ENCODE data around the gene SLU7. TPM values are rescaled to one million over a fixed set of nuclear protein-coding genes. Genes with fewer than 3 reads are reported as not detected.

Gene SLU7
- 34.7 TPM for polyA plus RNA-seq (2013, experiment 1 of 2)
- 36.7 TPM for polyA plus RNA-seq (2013, experiment 2 of 2)

- WGBS, 2 donors (ENCODE audit: extremely low coverage in 2 of 2, insufficient read length in 2 of 2, insufficient replicate concordance in 1 of 2): no CpG with 5 or more reads among the region's 48 CpGs
- no peak within 1 kb of the TSS for H3K23ac ChIP-seq (ENCODE audit: low read depth, low read length, poor library complexity)
These were observed at the start of gene SLU7 for GRCh38 chr5:160418561-160419457. Gene SLU7 (minus strand): TSS chr5:160419081. CDS start chr5:160415294, 3,787 bp downstream.

GRCh38 chr5:160468363-160468975 lies 49.6 kb upstream of the SLU7 start:
- no CpG with 5 or more reads among the region's 3 CpGs for WGBS, 2 donors (ENCODE audit: extremely low coverage in 2 of 2, insufficient read length in 2 of 2, insufficient replicate concordance in 1 of 2)

More at GRCh38 chr5:160418561-160419457, at the start of gene SLU7:
- H4K8ac ChIP-seq (ENCODE audit: low read depth, low read length): no peak within 1 kb of the TSS
- no peak within 1 kb of the TSS for H2BK5ac ChIP-seq (ENCODE audit: low read length)
- peak within 1 kb of the TSS; percentile 91 for H3K9ac ChIP-seq (ENCODE audit: low read depth, low read length, poor library complexity)
- H4K91ac ChIP-seq (ENCODE audit: low read depth, low read length, poor library complexity): no peak within 1 kb of the TSS
- H3K4me3 ChIP-seq (ENCODE audit: low read length in 2 of 2): peak within 1 kb of the TSS; percentile 58 to 93
- H3K9me3 ChIP-seq (replicated peaks in 1 of 2; ENCODE audit: control insufficient read depth in 2 of 2, insufficient read depth in 1 of 2, low read depth in 1 of 2, low read length in 2 of 2): no peaks in the 10 kb centered on the region
- H3K4ac ChIP-seq (ENCODE audit: low read length): no peak within 1 kb of the TSS
- no peak within 1 kb of the TSS for H3K14ac ChIP-seq (ENCODE audit: low read length)
- no peak within 1 kb of the TSS for H2AK5ac ChIP-seq (ENCODE audit: low read depth, low read length)
- H3K4me1 ChIP-seq (ENCODE audit: control insufficient read depth in 2 of 2, insufficient read depth in 1 of 2, low read depth in 1 of 2, low read length in 2 of 2): peaks cover 12 to 25% of the 10 kb centered on the region in 2 donors
- no peaks in the 10 kb centered on the region for H3K27me3 ChIP-seq (ENCODE audit: control insufficient read depth in 3 of 3, insufficient read depth in 3 of 3, low read depth in 1 of 3, low read length in 3 of 3)
- H3K18ac ChIP-seq (ENCODE audit: low read length): peak within 1 kb of the TSS; percentile 15
- H2AFZ ChIP-seq (ENCODE audit: low read length): peak within 1 kb of the TSS; percentile 86
- H3K27ac ChIP-seq (replicated peaks; ENCODE audit: low read length): peak within 1 kb of the TSS; percentile 76
- peak; percentile 86 for DNase-seq (ENCODE audit: low spot score)
- H3K4me2 ChIP-seq (ENCODE audit: insufficient read depth, low read length, poor library complexity, severe bottlenecking): peak within 1 kb of the TSS; percentile 64
- no peak within 1 kb of the TSS for H2BK120ac ChIP-seq (ENCODE audit: low read depth, low read length)
- H2BK15ac ChIP-seq (ENCODE audit: low read length): no peak within 1 kb of the TSS
- H3K79me1 ChIP-seq (ENCODE audit: low read depth, low read length): peaks cover 7% of the 10 kb centered on the region
- no peak within 1 kb of the TSS for H2BK12ac ChIP-seq (ENCODE audit: low read length)
- H3K36me3 ChIP-seq (replicated peaks in 1 of 2; ENCODE audit: control insufficient read depth in 2 of 2, insufficient read depth in 2 of 2, low read length in 2 of 2): peaks cover 5 to 29% of the 10 kb centered on the region in 2 donors

GRCh38 chr5:160467555-160468362 lies 48.9 kb upstream of the SLU7 start:
- no peak overlapping the region for H2BK5ac ChIP-seq (ENCODE audit: low read length)
- H3K27me3 ChIP-seq (ENCODE audit: control insufficient read depth in 3 of 3, insufficient read depth in 3 of 3, low read depth in 1 of 3, low read length in 3 of 3): peaks cover 0 to 2% (median 0%) of the 10 kb centered on the region in 3 experiments
- no peak overlapping the region for H2BK15ac ChIP-seq (ENCODE audit: low read length)
- no CpG with 5 or more reads among the region's 29 CpGs for WGBS, 2 donors (ENCODE audit: extremely low coverage in 2 of 2, insufficient read length in 2 of 2, insufficient replicate concordance in 1 of 2)
- H2BK12ac ChIP-seq (ENCODE audit: low read length): no peak overlapping the region
- DNase-seq (ENCODE audit: low spot score): no peak
- H3K79me1 ChIP-seq (ENCODE audit: low read depth, low read length): no peaks in the 10 kb centered on the region
- no peaks in the 10 kb centered on the region for H3K4me1 ChIP-seq (ENCODE audit: control insufficient read depth in 2 of 2, insufficient read depth in 1 of 2, low read depth in 1 of 2, low read length in 2 of 2)
- no peak overlapping the region for H3K27ac ChIP-seq (replicated peaks; ENCODE audit: low read length)
- no peak overlapping the region for H3K14ac ChIP-seq (ENCODE audit: low read length)
- H3K18ac ChIP-seq (ENCODE audit: low read length): peak overlapping the region; percentile 68
- H4K91ac ChIP-seq (ENCODE audit: low read depth, low read length, poor library complexity): no peak overlapping the region
- no peak overlapping the region for H3K23ac ChIP-seq (ENCODE audit: low read depth, low read length, poor library complexity)
- no peak overlapping the region for H3K9ac ChIP-seq (ENCODE audit: low read depth, low read length, poor library complexity)
- no peak overlapping the region for H4K8ac ChIP-seq (ENCODE audit: low read depth, low read length)
- H3K9me3 ChIP-seq (replicated peaks in 1 of 2; ENCODE audit: control insufficient read depth in 2 of 2, insufficient read depth in 1 of 2, low read depth in 1 of 2, low read length in 2 of 2): no peaks in the 10 kb centered on the region
- H2BK120ac ChIP-seq (ENCODE audit: low read depth, low read length): no peak overlapping the region
- H3K4ac ChIP-seq (ENCODE audit: low read length): no peak overlapping the region
- peak overlapping the region; percentile 13 for H2AK5ac ChIP-seq (ENCODE audit: low read depth, low read length)
- no peaks in the 10 kb centered on the region for H3K36me3 ChIP-seq (replicated peaks in 1 of 2; ENCODE audit: control insufficient read depth in 2 of 2, insufficient read depth in 2 of 2, low read length in 2 of 2)
- no peak overlapping the region for H3K4me2 ChIP-seq (ENCODE audit: insufficient read depth, low read length, poor library complexity, severe bottlenecking)
- no peak overlapping the region for H3K4me3 ChIP-seq (ENCODE audit: low read length in 2 of 2)
- no peak overlapping the region for H2AFZ ChIP-seq (ENCODE audit: low read length)

More at GRCh38 chr5:160468363-160468975, 49.6 kb upstream of the SLU7 start:
- no peak overlapping the region for H3K4me2 ChIP-seq (ENCODE audit: insufficient read depth, low read length, poor library complexity, severe bottlenecking)
- H3K27ac ChIP-seq (replicated peaks; ENCODE audit: low read length): no peak overlapping the region
- no peak for DNase-seq (ENCODE audit: low spot score)
- H3K23ac ChIP-seq (ENCODE audit: low read depth, low read length, poor library complexity): no peak overlapping the region
- H2BK5ac ChIP-seq (ENCODE audit: low read length): no peak overlapping the region
- no peak overlapping the region for H2BK15ac ChIP-seq (ENCODE audit: low read length)
- H3K4me3 ChIP-seq (ENCODE audit: low read length in 2 of 2): no peak overlapping the region
- no peak overlapping the region for H2AFZ ChIP-seq (ENCODE audit: low read length)
- H3K4me1 ChIP-seq (ENCODE audit: control insufficient read depth in 2 of 2, insufficient read depth in 1 of 2, low read depth in 1 of 2, low read length in 2 of 2): no peaks in the 10 kb centered on the region
- H3K14ac ChIP-seq (ENCODE audit: low read length): no peak overlapping the region
- H4K8ac ChIP-seq (ENCODE audit: low read depth, low read length): no peak overlapping the region
- no peaks in the 10 kb centered on the region for H3K9me3 ChIP-seq (replicated peaks in 1 of 2; ENCODE audit: control insufficient read depth in 2 of 2, insufficient read depth in 1 of 2, low read depth in 1 of 2, low read length in 2 of 2)
- no peaks in the 10 kb centered on the region for H3K36me3 ChIP-seq (replicated peaks in 1 of 2; ENCODE audit: control insufficient read depth in 2 of 2, insufficient read depth in 2 of 2, low read length in 2 of 2)
- no peak overlapping the region for H4K91ac ChIP-seq (ENCODE audit: low read depth, low read length, poor library complexity)
- peaks cover 0 to 2% (median 0%) of the 10 kb centered on the region in 3 experiments for H3K27me3 ChIP-seq (ENCODE audit: control insufficient read depth in 3 of 3, insufficient read depth in 3 of 3, low read depth in 1 of 3, low read length in 3 of 3)
- H2AK5ac ChIP-seq (ENCODE audit: low read depth, low read length): no peak overlapping the region
- H3K4ac ChIP-seq (ENCODE audit: low read length): no peak overlapping the region
- H3K9ac ChIP-seq (ENCODE audit: low read depth, low read length, poor library complexity): no peak overlapping the region
- no peak overlapping the region for H2BK120ac ChIP-seq (ENCODE audit: low read depth, low read length)
- no peaks in the 10 kb centered on the region for H3K79me1 ChIP-seq (ENCODE audit: low read depth, low read length)
- no peak overlapping the region for H2BK12ac ChIP-seq (ENCODE audit: low read length)
- H3K18ac ChIP-seq (ENCODE audit: low read length): no peak overlapping the region
